Measurements from ENCODE around the gene FAM3B.

The FAM3B gene

GRCh38 chr21:41398251-41398650 is 81.7 kb downstream of the FAM3B start:
- DNase-seq, result no peak

GRCh38 chr21:41398831-41399230 is 82.2 kb downstream of the FAM3B start:
- peak in 1 of 2 donors; percentile 36 for DNase-seq

- DNase-seq, result no peak
Observed at GRCh38 chr21:41399246-41399800, 82.7 kb downstream of the FAM3B start.

GRCh38 chr21:41402231-41402630 is 85.6 kb downstream of the FAM3B start:
- DNase-seq, result no peak

- DNase-seq, result no peak
Observed at GRCh38 chr21:41402796-41403195, 86.2 kb downstream of the FAM3B start.

GRCh38 chr21:41403331-41403730 is 86.7 kb downstream of the FAM3B start:
- DNase-seq, result no peak

GRCh38 chr21:41403966-41404365 is 87.4 kb downstream of the FAM3B start:
- no peak for DNase-seq

GRCh38 chr21:41405321-41405720 is 88.7 kb downstream of the FAM3B start:
- peak; percentile 37 to 55 for DNase-seq

GRCh38 chr21:41406340-41406739 is 89.7 kb downstream of the FAM3B start:
- DNase-seq, result peak; percentile 87 to 92
